Trophoblast cell (in vitro differentiated cells and primary cell): ENCODE measurements around the gene CERKL.

ENCODE experiments used
- DNase-seq, 2 donors: peaks; one replicate each; pipeline ENCODE4 v3.0.0-alpha.2; 2016
- H2AFZ ChIP-seq: 2 replicates; pipeline ENCODE4 v1.6.1; 2013; ENCODE audit warnings: low read length, moderate library complexity, mild to moderate bottlenecking; ENCODE audit not compliant: insufficient read depth, poor library complexity
- H2AK5ac ChIP-seq: 2 replicates; pipeline ENCODE4 v1.6.1; 2013; ENCODE audit warnings: mild to moderate bottlenecking, low read length
- H2BK120ac ChIP-seq: 2 replicates; pipeline ENCODE4 v1.6.1; 2013; ENCODE audit warnings: low read length, mild to moderate bottlenecking, moderate library complexity; ENCODE audit not compliant: insufficient read depth, poor library complexity
- H2BK12ac ChIP-seq: 2 replicates; pipeline ENCODE4 v1.6.1; 2013; ENCODE audit warnings: mild to moderate bottlenecking, low read length, moderate library complexity
- H2BK5ac ChIP-seq: 2 replicates; pipeline ENCODE4 v1.6.1; 2013; ENCODE audit warnings: low read length, low read depth, moderate library complexity, mild to moderate bottlenecking; ENCODE audit not compliant: poor library complexity
- H3K14ac ChIP-seq: 2 replicates; pipeline ENCODE4 v1.6.1; 2013; ENCODE audit warnings: mild to moderate bottlenecking, low read length
- H3K18ac ChIP-seq: 2 replicates; pipeline ENCODE4 v1.6.1; 2013; ENCODE audit warnings: mild to moderate bottlenecking, low read length
- H3K23ac ChIP-seq: 2 replicates; pipeline ENCODE4 v1.6.1; 2013; ENCODE audit warnings: low read length
- H3K27ac ChIP-seq: 2 replicates; pipeline ENCODE4 v1.5.1; 2013; ENCODE audit warnings: low read depth, mild to moderate bottlenecking, inconsistent platforms, low read length, moderate library complexity
- H3K27me3 ChIP-seq: 2 replicates; pipeline ENCODE4 v1.6.1; 2013; ENCODE audit warnings: inconsistent platforms, mild to moderate bottlenecking, low read length, moderate library complexity; ENCODE audit not compliant: insufficient read depth
- H3K36me3 ChIP-seq, 2 experiments: 1 replicate in 1 of 2; 2 replicates in 1 of 2; pipeline ENCODE4 v1.6.1; 2013; ENCODE audit warnings: low read length in 2 of 2, mild to moderate bottlenecking in 2 of 2, moderate library complexity in 1 of 2; ENCODE audit not compliant: insufficient read depth in 2 of 2, control insufficient read depth in 1 of 2
- H3K4ac ChIP-seq: 2 replicates; pipeline ENCODE4 v1.6.1; 2013; ENCODE audit warnings: low read depth, mild to moderate bottlenecking, low read length, moderate library complexity
- H3K4me1 ChIP-seq, 2 experiments: 1 replicate in 1 of 2; 2 replicates in 1 of 2; pipeline ENCODE4 v1.6.1; 2013; ENCODE audit warnings: low read length in 2 of 2, mild to moderate bottlenecking in 2 of 2, moderate library complexity in 1 of 2; ENCODE audit not compliant: insufficient read depth in 2 of 2, control insufficient read depth in 1 of 2
- H3K4me2 ChIP-seq: 2 replicates; pipeline ENCODE4 v1.6.1; 2013; ENCODE audit warnings: inconsistent platforms, mild to moderate bottlenecking, low read length, moderate library complexity
- H3K4me3 ChIP-seq: 2 replicates; pipeline ENCODE4 v1.5.1; 2013; ENCODE audit warnings: mild to moderate bottlenecking, low read depth, low read length, inconsistent platforms
- H3K79me1 ChIP-seq: one replicate; pipeline ENCODE4 v1.6.1; 2013; ENCODE audit warnings: low read length
- H3K79me2 ChIP-seq: 2 replicates; pipeline ENCODE4 v1.6.1; 2013; ENCODE audit warnings: low read length, mild to moderate bottlenecking; ENCODE audit not compliant: control insufficient read depth, insufficient read depth, poor library complexity
- H3K9ac ChIP-seq: 2 replicates; pipeline ENCODE4 v1.6.1; 2013; ENCODE audit warnings: mild to moderate bottlenecking, low read length
- H3K9me3 ChIP-seq: 2 replicates; pipeline ENCODE4 v1.6.1; 2013; ENCODE audit warnings: low read depth, mild to moderate bottlenecking, control low read depth, inconsistent platforms, low read length; ENCODE audit not compliant: insufficient read depth
- H4K12ac ChIP-seq: 2 replicates; pipeline ENCODE4 v1.6.1; 2013; ENCODE audit warnings: low read depth, mild to moderate bottlenecking, low read length, moderate library complexity
- H4K8ac ChIP-seq: 2 replicates; pipeline ENCODE4 v1.6.1; 2013; ENCODE audit warnings: low read depth, mild to moderate bottlenecking, low read length, moderate library complexity
- H4K91ac ChIP-seq: one replicate; pipeline ENCODE4 v1.6.1; 2013; ENCODE audit warnings: low read depth, mild to moderate bottlenecking, low read length, moderate library complexity
- WGBS: extraction: QIAGEN DNeasy Blood & Tissue Kit; methylation state at CpG from one replicate; pipeline ENCODE4 v1.1.7; 2013; ENCODE audit warnings: missing lambda C conversion rate; ENCODE audit not compliant: insufficient read length, insufficient coverage; ENCODE audit errors: extremely low coverage; 5-methylcytosine and 5-hydroxymethylcytosine counted together

CERKL gene

GRCh38 chr2:181682026-181682789 is 25.3 kb upstream of the CERKL start:
- DNase-seq: no peak
- Histone ChIP-seq H3K27me3 (peaks cover 57% of the 10 kb centered on the region), H4K91ac (no peak overlapping the region), H3K4me1 (peaks cover 20 to 32% of the 10 kb centered on the region in 2 experiments), H3K4ac (no peak overlapping the region), H3K23ac (no peak overlapping the region), H3K9ac (no peak overlapping the region), H2AK5ac (no peak overlapping the region), H3K4me2 (no peak overlapping the region), H3K14ac (no peak overlapping the region), H3K9me3 (peaks cover 11% of the 10 kb centered on the region), H3K27ac (no peak overlapping the region), H2BK12ac (no peak overlapping the region), H4K12ac (no peak overlapping the region), H2BK5ac (no peak overlapping the region), H3K79me1 (peaks cover 5% of the 10 kb centered on the region), H3K36me3 (no peaks in the 10 kb centered on the region), H3K4me3 (no peak overlapping the region), H4K8ac (no peak overlapping the region), H2AFZ (no peak overlapping the region), H3K79me2 (no peaks in the 10 kb centered on the region), H2BK120ac (no peak overlapping the region), H3K18ac (no peak overlapping the region)
- no CpG with 5 or more reads among the region's 24 CpGs for WGBS

- Histone ChIP-seq H2AK5ac (no peak overlapping the region), H3K4me1 (peaks cover 20 to 32% of the 10 kb centered on the region in 2 experiments), H3K79me2 (no peaks in the 10 kb centered on the region), H2AFZ (no peak overlapping the region), H3K14ac (no peak overlapping the region), H3K27me3 (peaks cover 57% of the 10 kb centered on the region), H4K91ac (no peak overlapping the region), H3K18ac (no peak overlapping the region), H3K23ac (no peak overlapping the region), H3K4me2 (peak overlapping the region; percentile 50), H3K9me3 (peaks cover 11% of the 10 kb centered on the region), H4K12ac (no peak overlapping the region), H4K8ac (no peak overlapping the region), H2BK12ac (no peak overlapping the region), H3K4me3 (no peak overlapping the region), H2BK5ac (no peak overlapping the region), H3K36me3 (no peaks in the 10 kb centered on the region), H3K4ac (no peak overlapping the region), H3K79me1 (peaks cover 5% of the 10 kb centered on the region), H3K9ac (no peak overlapping the region), H2BK120ac (no peak overlapping the region), H3K27ac (no peak overlapping the region)
- no peak for DNase-seq
- WGBS: no CpG with 5 or more reads among the region's 38 CpGs
Observed at GRCh38 chr2:181680937-181681811, 24.3 kb upstream of the CERKL start.

- Histone ChIP-seq H4K8ac (no peak within 1 kb of the TSS), H3K4me3 (no peak within 1 kb of the TSS), H3K4me1 (peaks cover 20 to 30% of the 10 kb centered on the region in 2 experiments), H3K79me2 (no peaks in the 10 kb centered on the region), H3K9me3 (peaks cover 11% of the 10 kb centered on the region), H4K12ac (no peak within 1 kb of the TSS), H3K4me2 (peak within 1 kb of the TSS; percentile 50), H3K23ac (no peak within 1 kb of the TSS), H2BK12ac (no peak within 1 kb of the TSS), H3K27me3 (peaks cover 57% of the 10 kb centered on the region), H3K18ac (no peak within 1 kb of the TSS), H3K36me3 (no peaks in the 10 kb centered on the region), H3K27ac (no peak within 1 kb of the TSS), H4K91ac (no peak within 1 kb of the TSS), H3K4ac (no peak within 1 kb of the TSS), H3K9ac (no peak within 1 kb of the TSS), H2AK5ac (no peak within 1 kb of the TSS), H2AFZ (no peak within 1 kb of the TSS), H3K14ac (no peak within 1 kb of the TSS), H3K79me1 (peaks cover 5% of the 10 kb centered on the region), H2BK5ac (no peak within 1 kb of the TSS), H2BK120ac (no peak within 1 kb of the TSS)
- no peak for DNase-seq
- WGBS: no CpG with 5 or more reads among the region's 45 CpGs
Observed at GRCh38 chr2:181680055-181680936, 23.4 kb upstream of the CERKL start, which contains the start of gene NEUROD1. Gene NEUROD1, minus strand, starts transcription at chr2:181680517. Its CDS starts 1,657 bp downstream, at chr2:181678860.

- peaks cover 13 to 24% of the 10 kb centered on the region in 2 experiments for H3K4me1 ChIP-seq
- H4K12ac ChIP-seq: no peak overlapping the region
- no CpG with 5 or more reads among the region's 20 CpGs for WGBS
- no peaks in the 10 kb centered on the region for H3K79me2 ChIP-seq
- DNase-seq: no peak
- H3K14ac ChIP-seq: no peak overlapping the region
- H3K27me3 ChIP-seq: peaks cover 57% of the 10 kb centered on the region
- H2AFZ ChIP-seq: no peak overlapping the region
- no peak overlapping the region for H2AK5ac ChIP-seq
- no peak overlapping the region for H3K18ac ChIP-seq
- no peak overlapping the region for H4K8ac ChIP-seq
- H3K36me3 ChIP-seq: no peaks in the 10 kb centered on the region
- H3K4me3 ChIP-seq: no peak overlapping the region
- H2BK12ac ChIP-seq: no peak overlapping the region
- no peak overlapping the region for H3K23ac ChIP-seq
- no peak overlapping the region for H2BK5ac ChIP-seq
- H3K9me3 ChIP-seq: peaks cover 11% of the 10 kb centered on the region
- no peak overlapping the region for H3K4ac ChIP-seq
- peaks cover under 1% of the 10 kb centered on the region for H3K79me1 ChIP-seq
- H3K9ac ChIP-seq: no peak overlapping the region
- H4K91ac ChIP-seq: no peak overlapping the region
- no peak overlapping the region for H3K27ac ChIP-seq
- no peak overlapping the region for H3K4me2 ChIP-seq
- no peak overlapping the region for H2BK120ac ChIP-seq
Observed at GRCh38 chr2:181679544-181679979, 22.7 kb upstream of the CERKL start.
